OCI-LY3 (cell line): ENCODE data around the gene HID1.

Experiments used
- CTCF ChIP-seq: fragments of 200-600, 300-600 bp; sonication (generic); IDR thresholded peaks from 2 replicates; pipeline ENCODE4 v1.5.1; 2014; ENCODE audit warnings: antibody characterized with exemption, low read length, low read depth
- EZH2phosphoT487 ChIP-seq: fragments of 200-600 bp; shearing (Covaris generic); IDR thresholded peaks from 2 replicates; pipeline ENCODE4 v1.6.1; 2018; ENCODE audit warnings: antibody characterized with exemption, mixed run types, low read depth

GRCh38 chr17:74907012-74907411 lies 65.5 kb downstream of the HID1 start:
- TF ChIP-seq CTCF = no peak
- no peak for TF ChIP-seq EZH2phosphoT487
